LNCaP clone FGC (cell line): ENCODE results near the gene GPR52.

Experiments used
- DNase-seq: peaks from one replicate; pipeline ENCODE4 v3.0.0-alpha.2; 2011; ENCODE audit warnings: low read depth
- H3K4me3 ChIP-seq: 2 replicates; pipeline ENCODE4 v1.5.1; 2011; ENCODE audit warnings: mild to moderate bottlenecking, low read depth, low read length, control low read depth
- CTCF ChIP-seq: IDR thresholded peaks from 2 replicates; pipeline ENCODE4 v1.5.1; 2012; ENCODE audit warnings: mild to moderate bottlenecking; ENCODE audit not compliant: control insufficient read depth, insufficient read depth; ENCODE audit errors: extremely low read depth

Gene GPR52

GRCh38 chr1:174426153-174426552 lies 21.6 kb upstream of the GPR52 start:
- no peak overlapping the region for H3K4me3 ChIP-seq
- no peak for TF ChIP-seq CTCF
- DNase-seq, result no peak

- H3K4me3 ChIP-seq, result no peak overlapping the region
- no peak for DNase-seq
- no peak for TF ChIP-seq CTCF
Measured at GRCh38 chr1:174428033-174428432, 19.7 kb upstream of the GPR52 start.

GRCh38 chr1:174428739-174429138 lies 19.0 kb upstream of the GPR52 start:
- no peak for TF ChIP-seq CTCF
- no peak for DNase-seq
- no peak overlapping the region for H3K4me3 ChIP-seq

GRCh38 chr1:174433451-174433850 lies 14.3 kb upstream of the GPR52 start:
- no peak for DNase-seq
- no peak for TF ChIP-seq CTCF
- no peak overlapping the region for H3K4me3 ChIP-seq

GRCh38 chr1:174445351-174445750 lies 2.4 kb upstream of the GPR52 start:
- no peak for DNase-seq
- no peak overlapping the region for H3K4me3 ChIP-seq
- no peak for TF ChIP-seq CTCF

- no peak for DNase-seq
- TF ChIP-seq CTCF, result no peak
- no peak overlapping the region for H3K4me3 ChIP-seq
Measured at GRCh38 chr1:174445817-174446216, 1.9 kb upstream of the GPR52 start.

- DNase-seq, result no peak
- TF ChIP-seq CTCF, result no peak
- H3K4me3 ChIP-seq, result no peak overlapping the region
Measured at GRCh38 chr1:174448531-174448883, 743 bp downstream of the GPR52 start.
